Right cardiac atrium (tissue), 5 donors: Measurements from ENCODE around the gene ELN. TPM values are rescaled to one million over a fixed set of nuclear protein-coding genes. Genes with fewer than 3 reads are reported as not detected.

Experiments used
- ATAC-seq, 2 donors: fragments of 200-7000 bp; cut with Tn5 transposase; one replicate each; pipeline versions ENCODE4 v1.8.0 to v1.9.1; 2020; ENCODE audit warnings: moderate library complexity in 2 of 2, mild to moderate bottlenecking in 1 of 2
- DNase-seq, 3 donors: peaks; one replicate each; pipeline ENCODE4 v3.0.0-alpha.2; 2020
- H3K27ac ChIP-seq: one replicate; pipeline ENCODE4 v1.5.1; 2013; ENCODE audit warnings: mild to moderate bottlenecking, low read length, control low read depth, moderate library complexity
- H3K27me3 ChIP-seq: one replicate; pipeline ENCODE4 v1.6.1; 2013; ENCODE audit not compliant: control insufficient read depth, insufficient read depth
- H3K4me1 ChIP-seq: one replicate; pipeline ENCODE4 v1.6.1; 2013; ENCODE audit warnings: low read length; ENCODE audit not compliant: control insufficient read depth, insufficient read depth
- H3K4me3 ChIP-seq: one replicate; pipeline ENCODE4 v1.5.1; 2013; ENCODE audit warnings: low read length, control low read depth
- H3K9me3 ChIP-seq: one replicate; pipeline ENCODE4 v1.6.1; 2013; ENCODE audit warnings: low read length; ENCODE audit not compliant: control insufficient read depth
- WGBS: extraction: QIAGEN DNeasy Blood & Tissue Kit; methylation state at CpG from one replicate; pipeline ENCODE4 v1.1.7; 2013; 5-methylcytosine and 5-hydroxymethylcytosine counted together
- intact Hi-C, 4 donors: fragments of 100-400 bp; cut with DNase I; formaldehyde crosslinking; loops; one replicate each; pipeline versions ENCODE4 v1.11.0 to v1.14.0; 2022 to 2023
- polyA plus RNA-seq: library from polyadenylated mRNA; stranded (reverse); fragments of 200-250 nt; gene quantifications from one replicate; pipeline ENCODE4 v1.2.3, GENCODE V29; 2013
- total RNA-seq, 4 donors: library from RNA; stranded (reverse); fragmentation: NEBNext Ultra II Directional; extraction: Animal tissue kit (Norgen Biotek cat#: 25700); gene quantifications; one replicate each; pipeline ENCODE4 v1.2.1, GENCODE V29; 2021
- donor health status: healthy with polysubstance abuse.
- donor health status: DM: no; HTN: yes; CAD: no.
- donor health status: DM: no; HTN: no; CAD: no.
- donor health status: DM: no; HTN: yes; CAD: no; lungs with severe emphysema.
- donor health status: DM: yes; HTN: yes; CAD: no.

The ELN gene
- total and polyA plus RNA-seq, 5 donors = 73.4 to 323 (median 115) TPM

DNA sequence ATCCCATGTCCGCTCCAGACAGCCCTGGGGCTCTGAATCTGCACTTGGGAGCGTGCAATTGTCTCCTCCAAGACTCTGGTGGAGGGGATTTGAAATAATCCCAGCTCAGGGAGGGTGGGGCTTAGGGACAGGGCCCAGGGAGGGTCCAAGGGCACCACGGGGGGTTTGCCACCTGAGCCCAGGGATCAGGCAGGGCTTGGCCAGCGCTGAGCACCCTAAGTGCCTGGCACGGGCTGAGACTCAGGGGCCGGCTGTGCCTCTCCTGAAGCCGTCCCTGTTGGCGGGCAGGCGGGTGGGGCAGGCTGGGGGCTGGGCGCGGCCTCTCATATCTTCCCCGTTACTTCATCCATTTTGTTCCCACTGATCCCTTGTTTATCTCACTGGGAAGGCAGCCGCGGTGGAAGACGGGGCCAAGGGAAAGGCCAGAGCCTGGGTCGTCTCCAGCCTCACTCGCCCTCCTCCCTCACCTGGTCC is 41.8 kb upstream of the ELN start:
- peak; percentile 80 for ATAC-seq
- intact Hi-C loops = loop anchor here in 1 of 4 donors (10.0 kb wide), 1 partner anchor 91 kb away; no protein-coding TSS in a partner anchor
- no peaks in the 10 kb centered on the region for H3K27me3 ChIP-seq
- no peaks in the 10 kb centered on the region for H3K4me1 ChIP-seq
- WGBS = 40% methylated on average over 17 of the region's 17 CpGs
- H3K9me3 ChIP-seq = no peaks in the 10 kb centered on the region
- DNase-seq = peak; percentile 85 to 95 (median 93)
- peak overlapping the region; percentile 91 for H3K27ac ChIP-seq
- H3K4me3 ChIP-seq = no peak overlapping the region

DNA sequence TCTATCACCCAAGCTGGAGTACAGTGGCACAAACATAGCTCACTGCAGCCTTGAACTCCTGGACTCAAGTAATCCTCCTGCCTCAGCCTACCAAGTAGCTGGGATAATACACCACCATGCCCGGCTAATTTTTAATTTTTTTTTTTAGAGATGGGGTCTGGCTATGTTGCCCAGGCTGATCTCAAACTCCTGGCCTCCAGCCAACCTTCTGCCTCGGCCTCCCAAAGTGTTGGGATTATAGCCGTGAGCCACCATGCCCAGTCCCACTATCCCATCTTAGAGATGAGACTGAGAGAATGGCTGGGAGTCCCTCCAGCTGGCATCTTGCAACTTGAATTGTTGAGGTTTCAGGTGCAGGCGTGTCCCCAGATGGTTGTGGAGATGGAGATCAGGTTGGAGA is 40.7 kb upstream of the ELN start:
- no peaks in the 10 kb centered on the region for H3K27me3 ChIP-seq
- intact Hi-C loops = loop anchor here in 1 of 4 donors (10.0 kb wide), 1 partner anchor 92 kb away; no protein-coding TSS in a partner anchor
- peaks cover 2% of the 10 kb centered on the region for H3K4me1 ChIP-seq
- DNase-seq (peak in 2 of 3 donors; percentile 38 to 41), ATAC-seq (no peak)
- WGBS = 77% methylated on average over 4 of the region's 4 CpGs
- H3K9me3 ChIP-seq = no peaks in the 10 kb centered on the region
- H3K4me3 ChIP-seq = no peak overlapping the region
- no peak overlapping the region for H3K27ac ChIP-seq

DNA sequence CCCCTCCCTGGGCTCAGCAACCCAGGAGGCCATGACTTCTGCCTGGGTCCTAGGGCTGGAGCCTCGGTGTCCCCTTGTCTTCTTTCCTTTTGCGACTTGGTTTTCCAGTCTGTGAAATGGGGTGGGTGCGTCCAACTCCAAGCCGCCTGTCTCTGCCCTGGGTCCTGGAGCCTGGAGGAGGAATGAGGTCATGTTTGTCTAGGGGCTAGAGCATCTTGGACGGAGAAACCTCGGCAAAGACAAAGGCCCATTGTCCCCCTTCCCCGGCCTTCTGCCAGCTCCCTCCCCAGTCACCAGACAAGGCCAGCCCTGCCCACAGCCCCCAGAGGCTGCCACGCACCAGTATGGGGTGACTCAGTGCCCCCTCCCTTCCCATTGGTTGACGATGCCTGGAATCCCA is 39.8 kb upstream of the ELN start:
- Histone ChIP-seq H3K4me3 (no peak overlapping the region), H3K9me3 (no peaks in the 10 kb centered on the region), H3K27ac (no peak overlapping the region), H3K4me1 (peaks cover 2% of the 10 kb centered on the region), H3K27me3 (no peaks in the 10 kb centered on the region)
- intact Hi-C loops = loop anchor here in 1 of 4 donors (10.0 kb wide), 1 partner anchor 93 kb away; no protein-coding TSS in a partner anchor
- ATAC-seq (peak; percentile 52 to 60), DNase-seq (peak; percentile 90 to 93 (median 91))
- WGBS = 46% methylated on average over 9 of the region's 9 CpGs

DNA sequence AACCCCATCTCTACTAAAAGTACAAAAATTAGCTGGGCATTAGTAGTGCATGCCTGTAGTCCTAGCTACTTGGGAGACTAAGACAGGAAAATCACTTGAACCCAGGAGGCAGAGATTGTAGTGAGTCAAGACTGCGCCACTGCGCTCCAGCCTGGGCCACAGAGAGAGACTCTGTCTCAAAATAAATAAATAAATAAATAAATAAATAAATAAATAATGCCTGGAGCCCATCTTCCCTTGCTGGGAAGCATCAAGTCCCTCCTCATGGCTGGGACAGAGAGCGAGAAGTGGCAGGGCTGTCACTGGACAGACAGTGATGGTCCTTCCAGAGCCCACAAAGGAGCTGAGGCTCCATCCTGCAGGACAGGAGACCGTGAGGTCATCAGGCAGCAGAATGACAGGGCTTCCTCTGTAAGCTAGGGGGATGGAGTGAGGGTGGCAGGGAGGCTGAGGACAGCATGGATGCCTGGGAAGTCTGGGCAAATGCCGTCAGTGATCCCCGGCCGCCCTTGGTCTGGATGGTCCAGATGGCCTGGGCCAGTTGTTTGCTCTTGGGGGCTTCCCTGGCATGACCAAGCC is 36.4 kb upstream of the ELN start:
- DNase-seq = no peak
- H3K4me1 ChIP-seq = peaks cover 2% of the 10 kb centered on the region
- ATAC-seq = peak; percentile 2 to 17
- peak overlapping the region; percentile 10 for H3K27ac ChIP-seq
- WGBS = 92% methylated on average over 7 of the region's 7 CpGs
- no peak overlapping the region for H3K4me3 ChIP-seq
- no peaks in the 10 kb centered on the region for H3K27me3 ChIP-seq
- intact Hi-C loops = loop anchor here in 2 of 4 donors (5.0 to 10.0 kb wide), 2 partner anchors 36 to 97 kb away; partner anchors contain the start of gene ELN (in 1 of the 2)
- no peaks in the 10 kb centered on the region for H3K9me3 ChIP-seq

DNA sequence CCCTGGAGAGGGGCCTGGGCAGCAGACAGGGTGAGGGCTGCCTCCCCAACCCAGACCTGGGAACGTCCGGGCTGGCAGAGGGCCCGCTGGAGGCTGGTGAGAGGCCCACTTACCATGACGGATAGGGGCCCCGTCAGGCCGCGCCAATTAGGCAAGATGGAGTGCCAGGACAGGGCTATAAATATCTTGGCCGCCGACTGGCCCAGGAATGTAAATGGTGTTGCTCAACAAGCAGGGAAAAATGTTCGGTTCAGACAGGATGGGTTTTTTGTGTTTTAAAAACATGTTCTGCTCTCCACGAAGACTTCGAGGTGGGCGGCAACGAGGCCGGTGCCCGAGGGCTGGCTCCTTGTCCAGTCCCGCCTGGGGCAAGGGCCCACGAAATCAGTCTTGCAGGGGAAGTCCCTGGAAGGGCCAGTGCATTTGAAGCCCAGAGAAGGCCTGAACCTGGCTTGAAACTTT is 35.8 kb upstream of the ELN start:
- Histone ChIP-seq H3K4me1 (peaks cover 2% of the 10 kb centered on the region), H3K27me3 (no peaks in the 10 kb centered on the region), H3K9me3 (no peaks in the 10 kb centered on the region), H3K27ac (peak overlapping the region; percentile 13), H3K4me3 (no peak overlapping the region)
- WGBS = 51% methylated on average over 18 of the region's 18 CpGs
- intact Hi-C loops = loop anchor here in 2 of 4 donors (5.0 to 10.0 kb wide), 2 partner anchors 35 to 97 kb away; partner anchors contain the start of gene ELN (in 1 of the 2)
- ATAC-seq = peak; percentile 50 to 68
- DNase-seq = peak; percentile 75 to 88 (median 87)

DNA sequence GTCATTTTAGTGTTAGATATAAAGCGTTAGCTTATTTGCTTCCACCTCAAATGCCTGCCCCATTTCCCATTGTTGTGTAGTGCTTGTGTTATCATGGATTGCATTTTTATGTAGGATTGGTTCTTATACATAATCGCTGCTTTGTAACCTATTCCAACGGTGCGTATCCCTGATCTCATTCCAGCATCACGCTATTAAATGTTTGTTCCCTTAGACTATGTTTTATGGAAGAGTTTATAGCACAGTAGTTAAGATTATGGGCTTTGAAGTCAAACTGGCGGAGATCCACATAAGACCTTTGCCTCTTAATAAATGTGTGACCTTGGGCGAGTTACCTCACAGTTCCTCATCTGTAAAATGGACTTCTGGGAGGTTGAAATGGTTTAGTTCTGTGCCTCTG is 34.0 kb upstream of the ELN start:
- Histone ChIP-seq H3K9me3 (no peaks in the 10 kb centered on the region), H3K27me3 (no peaks in the 10 kb centered on the region), H3K27ac (no peak overlapping the region), H3K4me3 (no peak overlapping the region), H3K4me1 (peaks cover 2% of the 10 kb centered on the region)
- intact Hi-C loops = loop anchor here in 2 of 4 donors (5.0 to 10.0 kb wide), 2 partner anchors 33 to 99 kb away; partner anchors contain the start of gene ELN (in 1 of the 2)
- ATAC-seq = no peak
- WGBS = 96% methylated on average over 7 of the region's 7 CpGs
- DNase-seq = no peak

DNA sequence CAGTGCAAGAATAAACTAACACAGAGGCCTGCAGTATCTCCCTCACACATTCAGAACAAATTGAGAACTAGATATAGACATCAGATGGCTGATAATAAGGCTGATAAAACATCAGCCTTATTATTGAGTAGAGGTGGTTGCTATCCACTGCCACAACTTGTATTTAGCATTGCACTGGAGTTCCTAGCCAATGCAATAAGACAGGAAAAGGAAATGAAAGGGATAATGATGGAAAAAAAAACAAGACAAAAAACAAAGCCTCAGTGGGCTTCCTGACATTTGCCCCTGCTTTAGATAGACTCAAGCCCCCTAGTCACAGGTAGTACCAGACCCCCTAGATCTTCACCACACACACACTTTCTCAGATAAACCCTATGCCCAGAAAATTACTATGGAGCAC is 33.2 kb upstream of the ELN start:
- H3K4me1 ChIP-seq = peaks cover 2% of the 10 kb centered on the region
- no peak overlapping the region for H3K27ac ChIP-seq
- DNase-seq = no peak
- no peaks in the 10 kb centered on the region for H3K9me3 ChIP-seq
- no peaks in the 10 kb centered on the region for H3K27me3 ChIP-seq
- intact Hi-C loops = loop anchor here in 2 of 4 donors (5.0 to 10.0 kb wide), 2 partner anchors 33 to 100 kb away; partner anchors contain the start of gene ELN (in 1 of the 2)
- no peak overlapping the region for H3K4me3 ChIP-seq
- no peak for ATAC-seq

DNA sequence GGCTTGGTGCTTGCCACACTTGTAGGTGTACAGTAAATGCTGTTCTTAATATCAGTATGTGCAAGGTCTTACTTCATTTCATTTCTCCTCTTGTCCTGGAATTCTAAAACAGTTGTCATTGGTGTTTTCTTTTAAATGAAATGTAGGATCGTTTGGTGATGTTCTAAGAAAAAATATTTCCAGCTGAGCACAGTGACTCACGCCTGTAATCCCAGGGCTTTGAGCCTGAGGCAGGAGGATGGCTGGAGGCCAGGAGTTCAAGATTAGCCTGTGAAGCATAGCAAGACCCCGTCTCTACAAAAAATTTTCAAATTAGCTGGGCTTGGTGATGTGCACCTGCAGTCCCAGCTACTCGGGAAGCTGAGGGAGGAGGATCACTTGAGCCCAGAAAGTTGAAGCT is 32.6 kb upstream of the ELN start:
- 59% methylated on average over 4 of the region's 4 CpGs for WGBS
- Histone ChIP-seq H3K27ac (no peak overlapping the region), H3K4me1 (peaks cover 2% of the 10 kb centered on the region), H3K9me3 (no peaks in the 10 kb centered on the region), H3K27me3 (no peaks in the 10 kb centered on the region), H3K4me3 (no peak overlapping the region)
- ATAC-seq = no peak
- peak in 2 of 3 donors; percentile 6 to 42 for DNase-seq
- intact Hi-C loops = loop anchor here in 1 of 4 donors (10.0 kb wide), 1 partner anchor 101 kb away; no protein-coding TSS in a partner anchor

DNA sequence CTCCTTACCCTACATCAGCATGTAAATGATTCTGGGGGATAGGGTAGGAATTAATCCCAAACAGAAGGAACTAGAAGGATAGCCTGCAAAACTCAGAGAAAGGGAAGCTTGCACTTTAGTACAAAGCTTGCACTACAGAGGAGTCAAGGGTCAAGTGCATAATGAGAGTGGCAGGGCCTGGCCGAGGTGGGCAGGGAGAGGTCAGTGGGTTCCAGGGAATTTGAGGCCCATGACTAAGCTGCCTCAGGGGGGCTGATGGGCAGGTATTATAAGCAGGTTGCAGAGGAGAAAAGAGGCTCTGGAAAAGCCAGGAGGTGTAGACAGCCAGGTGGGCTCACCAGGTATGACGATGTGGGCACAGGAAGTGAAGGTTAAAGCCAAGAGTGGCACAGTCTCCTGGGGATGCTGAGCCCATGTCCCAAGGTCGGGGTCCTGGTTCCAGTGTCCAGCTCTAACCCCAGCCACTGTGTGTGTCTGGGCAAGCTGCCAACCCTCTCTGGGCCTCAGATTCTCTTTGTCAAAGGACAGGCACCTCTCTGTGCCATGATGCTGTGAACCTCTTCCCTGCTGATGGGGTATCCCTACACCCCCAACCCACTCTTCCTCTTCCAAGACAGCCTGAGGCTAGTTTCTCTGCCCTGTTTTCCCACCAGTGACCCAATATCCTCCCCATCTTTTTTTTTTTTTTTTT is 32.0 kb upstream of the ELN start:
- no peak overlapping the region for H3K27ac ChIP-seq
- H3K4me1 ChIP-seq = peaks cover 2% of the 10 kb centered on the region
- no peaks in the 10 kb centered on the region for H3K9me3 ChIP-seq
- H3K4me3 ChIP-seq = no peak overlapping the region
- DNase-seq (peak in 2 of 3 donors; percentile 55 to 59), ATAC-seq (no peak)
- intact Hi-C loops = loop anchor here in 1 of 4 donors (10.0 kb wide), 1 partner anchor 101 kb away; no protein-coding TSS in a partner anchor
- no peaks in the 10 kb centered on the region for H3K27me3 ChIP-seq
- WGBS = 64% methylated on average over 3 of the region's 3 CpGs

DNA sequence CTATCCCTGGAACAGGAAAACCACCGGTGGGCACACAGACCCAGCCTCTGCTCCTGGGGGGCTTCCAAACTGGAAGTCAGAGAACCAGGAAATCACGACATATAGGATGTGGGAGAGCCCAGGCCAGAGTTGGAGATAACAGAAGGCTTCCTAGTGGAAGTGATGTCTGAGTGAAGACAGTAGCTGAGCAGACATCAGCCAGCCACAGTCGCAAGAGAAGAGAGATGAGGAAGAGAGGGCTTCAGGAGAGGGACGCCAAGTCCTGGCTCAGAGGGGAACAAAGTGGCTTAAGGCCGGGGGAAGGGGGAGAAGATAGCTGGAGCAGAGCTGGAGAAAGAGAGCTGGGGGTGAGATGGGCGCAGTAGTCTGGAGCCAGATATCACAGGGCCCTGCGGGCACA is 30.9 kb upstream of the ELN start:
- intact Hi-C loops = loop anchor here in 1 of 4 donors (10.0 kb wide), 1 partner anchor 102 kb away; no protein-coding TSS in a partner anchor
- H3K4me3 ChIP-seq = no peak overlapping the region
- no peaks in the 10 kb centered on the region for H3K27me3 ChIP-seq
- 40% methylated on average over 7 of the region's 7 CpGs for WGBS
- no peak overlapping the region for H3K27ac ChIP-seq
- no peaks in the 10 kb centered on the region for H3K9me3 ChIP-seq
- DNase-seq (peak in 2 of 3 donors; percentile 7 to 19), ATAC-seq (no peak)
- no peaks in the 10 kb centered on the region for H3K4me1 ChIP-seq
